Stimulated activated CD8-positive, alpha-beta memory T cell treated with anti-CD3 and anti-CD28 coated beads, Interleukin-15, amount 100 ng/mL, for 1 hour (primary cell): ENCODE results near the gene WASHC2A.
"Not testable (repeated sequence)": the region's sequence is repeated elsewhere in the genome, so short reads cannot be mapped to it uniquely, and the experiment has no call there.

ENCODE experiments used
- DNase-seq: peaks from one replicate; pipeline ENCODE4 v3.0.0-alpha.2; 2020; ENCODE audit warnings: low read depth

WASHC2A gene

DNA sequence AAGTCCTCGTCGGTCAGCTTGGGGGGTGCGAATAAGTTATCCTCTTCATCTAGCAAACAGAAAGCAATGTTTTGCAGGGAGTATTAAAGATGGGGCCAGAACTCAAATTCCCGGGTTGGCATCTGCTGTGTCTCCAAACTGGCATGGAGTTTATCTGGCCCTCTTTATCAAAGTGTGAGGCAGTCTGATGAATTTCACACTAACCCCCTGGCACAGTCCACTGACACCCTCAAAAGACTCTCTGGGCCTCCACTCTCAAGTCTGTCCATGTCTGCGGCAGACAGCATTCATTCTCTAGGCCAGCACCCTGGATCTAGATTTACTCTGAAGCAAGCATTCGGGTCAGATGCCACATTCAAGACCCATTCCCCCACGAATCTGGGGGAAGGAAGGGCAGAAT, 6.2 kb upstream of the WASHC2A start:
- not testable (repeated sequence) for DNase-seq

DNA sequence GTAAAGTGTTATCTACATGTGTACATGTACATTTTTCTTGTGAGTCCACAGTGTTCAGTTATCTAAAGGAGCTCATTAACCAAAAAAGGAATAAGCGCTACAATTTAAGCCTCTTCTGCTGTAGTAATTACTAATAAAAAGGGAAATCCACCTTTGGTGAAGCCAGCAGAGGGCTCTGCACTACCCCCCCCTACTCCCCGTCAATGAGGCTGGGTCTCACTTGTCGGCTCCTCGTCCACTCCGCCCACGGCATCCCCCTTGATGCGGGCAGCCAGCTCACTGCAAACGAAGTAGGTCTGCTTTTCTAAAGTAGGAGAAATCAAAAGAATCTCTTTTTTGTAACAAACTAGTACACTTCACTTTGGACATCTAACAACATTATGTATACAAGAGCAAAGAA, 4.7 kb upstream of the WASHC2A start:
- DNase-seq, result no peak

DNA sequence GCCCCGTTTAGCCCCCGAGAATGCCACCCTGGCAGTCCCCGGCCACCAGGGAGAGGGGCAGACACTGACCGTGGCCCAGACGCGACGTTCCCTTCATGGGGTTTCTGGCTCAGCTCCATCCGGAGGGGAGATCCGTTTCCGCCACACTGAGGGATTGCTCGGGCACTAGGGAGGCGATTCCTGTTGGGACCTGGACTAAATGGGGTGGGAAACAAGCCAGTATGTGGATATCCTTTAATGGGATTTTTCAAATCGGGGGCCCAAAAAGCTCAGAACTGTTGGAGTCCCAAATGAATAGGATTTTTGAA, 552 bp downstream of the WASHC2A start:
- not testable (repeated sequence) for DNase-seq

DNA sequence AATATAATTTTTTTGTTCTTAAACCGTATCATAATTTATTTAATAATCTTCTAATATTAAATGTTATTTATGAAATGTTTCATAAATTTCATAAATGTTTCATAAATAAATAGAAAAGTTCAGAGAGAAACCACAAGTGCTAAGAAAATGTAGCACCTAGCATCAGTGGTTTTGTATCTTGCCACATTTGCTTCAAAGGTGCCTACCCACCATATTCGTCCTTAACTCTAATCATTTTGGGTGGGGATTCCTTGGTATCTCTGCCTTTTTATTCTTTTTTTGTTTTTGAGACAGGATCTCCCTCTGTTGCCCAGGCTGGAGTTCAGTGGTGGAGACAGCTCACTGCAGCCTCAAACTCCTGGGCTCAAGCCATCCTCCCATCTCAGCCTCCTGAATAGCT, 7.4 kb downstream of the WASHC2A start:
- DNase-seq, result not testable (repeated sequence)

DNA sequence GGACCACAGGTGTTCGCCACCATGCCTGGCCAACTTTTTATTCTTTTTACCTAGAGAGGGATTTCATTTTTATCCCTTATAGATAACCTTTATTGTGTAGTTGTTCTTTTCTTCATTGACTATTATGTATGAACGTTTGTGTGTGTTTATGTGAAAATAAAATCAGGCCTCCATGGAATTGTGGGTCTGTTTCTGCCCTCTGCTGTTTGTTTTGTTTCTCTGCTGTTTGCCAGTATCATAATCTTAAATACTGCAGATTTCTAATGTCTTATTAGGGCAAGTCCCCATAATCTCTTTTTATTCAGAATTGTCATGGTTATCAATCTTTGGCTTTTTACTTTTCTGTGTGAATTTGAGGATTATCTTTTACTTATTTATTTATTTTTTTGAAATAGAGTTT, 7.8 kb downstream of the WASHC2A start:
- DNase-seq, result not testable (repeated sequence)

DNA sequence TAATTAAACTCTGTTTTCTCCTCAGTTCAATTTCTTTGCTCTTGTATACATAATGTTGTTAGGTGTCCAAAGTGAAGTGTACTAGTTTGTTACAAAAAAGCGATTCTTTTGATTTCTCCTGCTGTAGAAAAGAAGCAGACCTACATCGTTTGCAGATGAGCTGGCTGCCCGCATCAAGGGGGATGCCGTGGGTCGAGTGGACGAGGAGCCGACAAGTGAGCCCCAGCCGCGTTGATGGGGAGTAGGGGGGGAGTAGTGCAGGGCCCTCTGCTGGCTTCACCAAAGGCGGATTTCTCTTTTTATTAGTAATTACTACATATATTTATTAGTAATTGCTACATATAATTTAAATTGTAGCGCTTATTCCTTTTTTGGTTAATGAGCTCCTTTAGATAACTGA, 23.6 kb downstream of the WASHC2A start:
- DNase-seq, result not testable (repeated sequence)

DNA sequence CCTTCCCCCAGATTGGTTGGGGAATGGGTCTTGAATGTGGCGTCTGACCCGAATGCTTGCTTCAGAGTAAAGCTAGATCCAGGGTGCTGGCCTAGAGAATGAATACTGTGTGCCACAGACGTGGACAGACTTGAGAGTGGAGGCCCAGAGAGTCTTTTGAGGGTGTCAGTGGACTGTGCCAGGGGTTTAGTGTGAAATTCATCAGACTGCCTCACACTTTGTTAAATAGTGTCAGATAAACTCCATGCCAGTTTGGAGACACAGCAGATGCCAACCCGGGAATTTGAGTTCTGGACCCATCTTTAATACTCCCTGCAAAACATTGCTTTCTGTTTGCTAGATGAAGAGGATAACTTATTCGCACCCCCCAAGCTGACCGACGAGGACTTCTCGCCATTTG, 25.2 kb downstream of the WASHC2A start:
- DNase-seq, result not testable (repeated sequence)

DNA sequence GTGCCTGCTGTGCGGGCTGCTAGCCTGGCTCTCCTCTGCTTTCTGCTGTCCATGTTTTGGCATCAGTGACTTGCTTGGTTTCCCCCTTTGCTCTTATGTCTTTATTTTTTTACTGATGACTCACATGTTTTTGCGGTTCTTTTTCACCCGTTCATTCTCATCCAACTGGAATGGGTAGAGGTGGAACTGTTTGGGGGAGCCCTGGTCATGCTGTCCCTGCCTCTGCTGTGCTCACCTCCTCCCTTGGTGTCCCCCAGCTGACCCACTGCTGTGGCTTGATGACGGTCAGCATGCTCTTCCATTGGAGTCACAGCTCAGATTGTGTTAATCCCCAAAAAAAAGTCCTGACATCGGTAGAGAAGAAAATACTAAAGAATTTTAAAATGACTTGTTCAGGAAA, 26.9 kb downstream of the WASHC2A start:
- DNase-seq, result not testable (repeated sequence)

DNA sequence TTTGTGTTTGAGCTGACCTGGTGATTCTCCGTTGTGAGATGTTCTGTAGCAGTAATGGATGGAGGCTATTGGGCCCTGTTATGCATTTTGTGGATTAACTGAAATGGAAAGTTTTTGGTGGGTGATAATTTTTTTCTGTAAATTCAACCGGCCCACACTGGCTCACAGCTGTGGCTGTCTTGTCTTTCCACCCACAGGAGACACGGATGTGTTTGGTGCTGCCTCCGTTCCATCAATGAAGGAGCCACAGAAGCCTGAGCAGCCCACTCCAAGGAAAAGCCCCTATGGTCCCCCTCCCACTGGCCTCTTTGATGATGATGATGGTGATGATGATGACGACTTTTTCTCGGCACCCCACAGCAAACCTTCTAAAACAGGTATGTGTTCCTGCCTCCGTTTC, 27.6 kb downstream of the WASHC2A start:
- not testable (repeated sequence) for DNase-seq

DNA sequence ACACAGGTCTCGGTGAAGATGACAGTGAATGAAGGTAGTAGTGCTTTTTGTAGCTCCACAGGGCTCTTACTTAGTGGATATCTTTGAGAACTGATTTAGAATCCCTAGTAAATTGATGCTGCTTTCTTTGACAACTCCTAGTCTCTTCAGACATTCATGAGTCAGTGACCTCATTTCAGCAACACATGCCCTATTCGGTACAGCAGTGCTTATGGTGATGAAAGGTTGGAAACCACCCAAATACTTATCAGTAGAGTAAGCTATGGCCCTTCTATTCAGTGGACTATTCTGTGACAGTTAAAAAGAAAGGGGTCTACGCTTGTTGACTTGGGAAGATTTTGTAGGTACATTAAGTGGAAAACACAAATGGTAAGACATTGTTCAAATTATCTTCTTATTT, 29.0 kb downstream of the WASHC2A start:
- not testable (repeated sequence) for DNase-seq

DNA sequence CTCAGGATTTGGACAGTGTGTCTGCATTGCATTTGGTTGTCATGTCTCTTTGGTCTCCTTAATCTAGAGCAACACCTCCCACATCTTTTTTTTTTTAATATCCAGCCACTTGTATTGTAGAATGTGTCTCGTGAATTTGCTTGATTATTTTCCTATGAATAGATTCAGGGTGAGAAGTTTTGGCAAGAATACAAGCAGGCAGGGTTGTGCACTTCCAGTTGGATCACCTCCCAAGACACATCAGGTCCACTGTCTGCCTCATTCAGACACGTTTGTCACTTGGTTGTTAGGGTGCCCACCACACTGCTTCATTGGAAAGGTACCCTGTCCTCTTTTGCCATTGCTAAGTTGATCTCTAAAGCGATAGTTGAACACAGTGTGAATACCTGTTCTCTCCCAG, 30.9 kb downstream of the WASHC2A start:
- not testable (repeated sequence) for DNase-seq

DNA sequence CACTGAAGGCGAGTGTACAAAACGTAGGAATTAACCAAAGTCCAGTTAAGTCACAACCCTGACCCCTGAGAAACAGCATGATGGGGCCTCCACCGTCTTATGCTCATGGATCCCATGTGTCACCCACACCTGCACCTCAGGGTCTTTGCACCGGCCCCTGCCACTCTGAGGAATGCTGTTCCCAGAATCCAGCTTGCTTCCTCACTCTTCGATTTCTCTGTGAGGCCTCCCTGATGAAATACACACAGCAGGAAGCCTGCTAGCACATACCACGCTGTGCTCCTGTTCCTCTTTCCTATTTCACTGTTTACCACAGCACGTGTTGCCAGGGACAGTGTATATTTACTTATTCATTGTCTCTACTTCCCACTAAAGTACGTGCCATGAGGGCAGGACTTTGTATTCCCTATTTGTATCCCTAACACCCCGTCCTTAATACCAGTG, 33.4 kb downstream of the WASHC2A start:
- not testable (repeated sequence) for DNase-seq

DNA sequence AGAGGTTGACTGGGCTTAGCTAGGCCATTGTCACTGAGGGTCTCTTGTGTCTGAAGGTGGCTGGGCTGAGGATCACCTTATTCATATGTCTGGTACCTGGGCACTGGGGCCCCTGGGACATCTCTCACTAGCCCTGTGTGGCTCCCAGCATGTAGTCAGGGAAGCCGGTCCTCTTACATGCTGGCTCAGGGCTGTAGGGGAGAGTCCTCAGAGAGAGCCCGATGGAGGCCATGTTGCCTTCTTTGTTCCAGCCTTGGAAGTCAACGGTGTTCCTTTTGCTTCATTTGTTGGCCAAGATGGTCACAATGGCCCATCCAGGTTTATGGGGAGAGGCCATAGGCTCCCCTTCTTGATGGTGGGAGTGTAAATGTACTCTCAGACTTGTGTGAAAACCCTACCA, 34.0 kb downstream of the WASHC2A start:
- not testable (repeated sequence) for DNase-seq

DNA sequence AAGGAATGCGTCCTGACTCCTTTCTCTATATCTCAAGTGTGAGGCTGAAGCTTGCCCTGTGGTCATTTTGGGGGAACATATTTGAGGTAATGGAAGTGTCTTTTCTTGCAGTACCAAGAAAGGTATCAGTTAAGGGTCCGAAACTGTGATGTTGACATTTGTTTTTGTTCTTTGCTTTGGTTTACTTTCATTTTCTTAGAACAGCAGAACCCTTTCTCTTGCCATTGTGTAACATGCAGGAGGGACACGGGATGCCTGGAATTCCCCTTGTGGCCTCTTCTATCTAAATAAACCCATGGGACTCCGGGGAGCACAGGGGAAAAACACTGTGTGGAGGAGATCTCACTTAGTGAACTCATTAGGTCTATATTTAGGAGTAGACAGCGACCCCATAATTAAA, 34.5 kb downstream of the WASHC2A start:
- DNase-seq, result not testable (repeated sequence)

DNA sequence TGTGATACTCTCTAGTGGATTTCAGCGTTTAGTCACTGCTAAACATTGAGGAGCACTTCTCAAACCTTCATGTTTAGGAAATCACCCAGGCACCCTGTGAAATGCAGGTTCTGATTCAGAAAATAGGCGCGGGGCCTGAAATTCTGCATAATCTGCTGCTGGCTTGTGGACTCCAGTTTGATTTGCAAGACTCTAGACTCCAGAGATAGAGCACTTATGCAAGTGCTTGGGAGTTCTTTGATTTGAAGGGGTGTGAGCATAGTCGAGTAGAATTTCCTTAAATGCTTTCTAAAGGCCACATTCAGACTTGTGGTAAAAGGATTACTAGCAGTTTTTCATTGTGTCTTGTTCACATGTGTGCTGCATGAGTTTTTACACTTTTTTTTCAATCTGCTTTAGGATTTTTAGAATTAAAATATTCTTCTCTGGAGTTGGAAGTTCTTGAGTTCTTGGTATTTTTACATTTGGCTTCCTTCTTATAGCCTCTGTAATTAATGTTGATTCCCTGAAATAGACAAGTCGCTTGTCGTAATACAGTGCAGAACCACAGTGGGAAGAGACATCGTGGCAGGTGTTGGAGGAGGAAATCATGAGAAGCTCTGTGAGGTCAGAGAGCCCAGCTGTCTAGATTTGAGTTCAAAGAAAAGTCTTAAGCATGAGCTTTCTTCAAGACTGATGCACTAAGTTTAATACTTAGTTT, 41.4 kb downstream of the WASHC2A start:
- not testable (repeated sequence) for DNase-seq

DNA sequence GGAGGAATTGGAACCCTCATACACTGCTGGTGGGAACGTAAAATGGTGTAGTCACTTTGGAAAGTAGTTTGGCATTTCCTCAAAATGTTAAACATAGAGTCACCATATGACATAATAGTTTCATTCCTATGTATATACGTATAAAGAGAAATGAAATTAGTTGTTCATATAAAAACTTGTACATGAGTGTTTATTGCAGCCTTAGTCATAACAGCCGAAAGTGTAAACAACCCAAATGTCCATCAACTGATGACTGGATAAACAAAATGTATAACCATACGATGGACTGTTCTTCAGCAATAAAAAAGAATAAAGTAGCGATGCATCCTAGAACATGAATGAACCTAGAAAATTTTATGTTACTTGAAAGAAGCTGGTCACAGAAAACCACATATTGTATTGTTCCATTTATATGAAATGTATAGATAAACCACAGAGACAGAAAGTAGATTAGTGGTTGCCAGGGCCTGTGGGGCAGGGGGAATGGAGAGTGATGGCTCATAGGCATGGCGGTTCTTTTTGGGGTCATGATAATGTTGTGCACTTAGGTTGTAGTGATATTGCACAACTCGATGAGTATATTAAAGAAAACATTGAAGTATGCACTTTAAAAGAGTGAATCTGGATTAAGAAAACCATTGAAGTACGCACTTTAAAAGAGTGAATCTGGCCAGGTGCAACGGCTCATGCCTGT, 44.8 kb downstream of the WASHC2A start:
- DNase-seq, result not testable (repeated sequence)

DNA sequence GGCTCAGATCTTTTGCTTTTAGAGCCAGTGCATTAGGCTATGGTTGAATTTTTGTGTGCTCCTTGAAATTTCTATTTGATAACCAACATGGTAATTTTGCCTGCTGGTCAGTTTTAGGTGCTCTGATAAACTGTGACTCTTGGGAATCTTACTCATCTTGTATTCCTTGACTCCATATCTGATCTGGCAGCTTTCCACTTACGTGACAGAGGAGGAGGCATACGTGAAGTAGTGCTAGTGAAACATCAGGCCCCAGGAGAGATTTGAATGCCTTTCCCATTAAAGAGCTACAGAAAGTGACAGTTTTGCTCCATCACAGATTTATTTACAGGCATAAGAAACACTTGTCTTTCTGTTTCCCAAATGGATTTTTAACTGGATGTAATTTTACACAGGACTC, 59.0 kb downstream of the WASHC2A start:
- not testable (repeated sequence) for DNase-seq

DNA sequence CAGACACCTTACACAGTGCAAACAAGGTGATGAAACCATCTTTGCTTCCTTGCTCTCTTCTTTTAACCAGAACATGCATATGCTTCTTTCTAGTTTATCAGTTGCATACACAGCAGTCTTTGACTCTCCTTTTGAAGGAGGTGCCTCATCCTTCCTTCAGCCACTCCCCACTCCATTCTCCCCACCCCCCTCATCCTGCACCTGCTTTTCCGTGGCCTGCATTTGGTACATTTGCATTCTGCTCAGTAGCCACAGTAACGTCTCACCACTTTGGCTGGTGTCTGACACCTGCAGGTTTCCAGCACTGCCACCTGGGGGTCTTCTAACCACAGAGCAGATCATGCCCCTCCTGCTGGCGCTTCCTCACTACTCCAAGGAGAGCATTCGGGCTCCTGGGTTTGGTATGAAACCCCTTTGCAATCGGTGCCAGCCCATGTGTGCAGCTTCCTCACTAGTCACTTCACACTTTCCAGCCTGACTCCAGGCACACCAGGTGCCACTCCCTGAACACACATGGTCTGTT, 60.1 kb downstream of the WASHC2A start:
- DNase-seq, result not testable (repeated sequence)

DNA sequence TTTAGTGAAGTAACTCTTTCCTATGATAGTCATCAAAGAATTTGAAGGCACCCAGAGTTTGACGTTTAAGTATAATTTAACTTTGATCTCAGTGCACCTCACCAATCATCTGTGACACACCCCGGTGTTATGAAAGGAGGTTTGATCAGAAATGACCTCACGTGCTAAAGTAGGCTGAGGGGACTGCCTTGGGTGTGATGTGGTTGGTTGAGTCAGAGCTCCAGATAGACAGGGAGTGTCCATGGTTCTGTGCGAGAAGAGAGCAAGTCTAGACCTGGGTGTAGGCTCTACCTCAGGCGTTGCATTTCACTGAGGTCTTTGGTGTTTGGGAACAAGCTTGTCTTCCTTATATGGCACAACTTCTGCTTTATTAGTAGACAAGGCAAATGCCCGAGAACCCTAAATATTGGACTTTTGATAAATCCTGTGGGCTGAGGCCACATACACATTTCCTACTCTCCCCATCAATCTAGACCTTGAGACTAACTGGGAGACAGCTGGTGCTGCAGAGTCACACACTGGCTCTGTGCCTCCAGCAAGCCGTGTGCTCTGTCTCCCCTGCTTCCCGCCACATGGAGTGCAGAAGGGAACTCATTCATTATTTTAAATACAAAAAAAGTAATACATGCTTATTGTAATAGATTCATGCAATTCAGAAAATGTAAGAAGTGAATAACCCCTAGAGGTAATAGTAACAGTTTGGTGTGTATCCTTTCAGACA, 63.7 kb downstream of the WASHC2A start:
- DNase-seq, result not testable (repeated sequence)

DNA sequence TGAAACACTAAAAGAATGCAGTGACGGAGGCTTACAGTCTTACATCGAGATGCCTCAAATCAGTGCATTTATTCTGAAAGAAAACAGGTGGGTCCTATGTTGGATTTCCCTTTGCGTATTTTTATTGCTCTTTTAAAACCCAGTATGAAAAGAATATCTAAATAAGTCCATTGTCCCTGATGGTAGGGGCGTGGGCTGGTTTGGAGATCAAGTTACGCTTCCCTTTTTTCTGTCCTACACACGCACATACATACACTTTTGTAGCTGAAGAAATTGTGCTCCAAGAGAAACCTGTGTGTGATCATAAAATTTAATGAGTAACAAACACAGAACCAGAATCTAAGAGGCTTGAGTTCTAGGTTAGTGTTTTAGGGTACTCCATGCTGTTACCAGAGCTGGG, 64.6 kb downstream of the WASHC2A start:
- DNase-seq, result not testable (repeated sequence)

DNA sequence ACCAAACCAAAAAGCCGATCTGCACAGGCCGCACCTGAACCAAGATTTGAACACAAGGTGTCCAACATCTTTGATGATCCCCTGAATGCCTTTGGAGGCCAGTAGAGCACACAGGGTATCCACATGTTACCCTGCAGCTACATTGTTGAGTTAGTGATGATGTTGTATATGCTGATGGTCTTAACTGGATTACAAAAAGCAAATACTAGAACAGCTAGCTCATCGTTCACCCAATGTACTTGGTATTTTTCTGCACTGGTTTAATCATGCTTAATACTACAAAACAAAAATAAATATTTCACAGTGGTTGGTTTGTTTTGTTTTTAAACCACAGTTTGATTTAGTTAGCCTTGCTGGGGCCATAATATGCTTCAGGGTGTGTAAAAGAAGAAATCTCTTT, 65.1 kb downstream of the WASHC2A start:
- DNase-seq, result not testable (repeated sequence)

DNA sequence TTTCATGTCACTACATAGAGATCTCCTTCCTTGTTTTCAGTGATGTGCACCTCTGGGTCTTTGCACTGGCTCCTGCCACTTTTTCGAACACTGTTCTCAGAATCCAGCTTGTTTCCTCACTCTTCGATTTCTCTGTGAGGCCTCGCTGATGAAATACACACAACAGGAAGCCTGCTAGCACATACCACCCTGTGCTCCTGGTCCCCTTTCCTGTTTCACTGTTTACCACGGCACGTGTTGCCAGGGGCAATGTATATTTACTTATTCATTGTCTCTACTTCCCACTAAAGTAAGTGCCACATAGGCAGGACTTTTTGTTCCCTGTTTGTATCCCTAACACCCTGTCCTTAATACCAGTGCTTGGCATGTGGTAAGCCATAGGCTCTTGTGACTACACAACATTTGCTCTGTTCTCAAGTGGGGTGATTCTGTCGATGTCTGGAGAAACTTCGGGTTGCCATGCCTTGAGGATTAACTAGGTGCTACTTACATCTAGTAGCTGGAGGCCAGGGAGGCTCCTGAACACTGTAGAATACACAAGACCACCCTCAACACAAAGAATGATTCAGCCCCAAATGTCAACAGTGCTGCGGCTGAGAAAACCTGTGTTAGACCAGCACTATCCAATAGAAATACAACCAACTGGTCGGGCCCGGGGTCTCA, 75.9 kb downstream of the WASHC2A start:
- not testable (repeated sequence) for DNase-seq
